Measurements from ENCODE around the gene FREM1.

DNA sequence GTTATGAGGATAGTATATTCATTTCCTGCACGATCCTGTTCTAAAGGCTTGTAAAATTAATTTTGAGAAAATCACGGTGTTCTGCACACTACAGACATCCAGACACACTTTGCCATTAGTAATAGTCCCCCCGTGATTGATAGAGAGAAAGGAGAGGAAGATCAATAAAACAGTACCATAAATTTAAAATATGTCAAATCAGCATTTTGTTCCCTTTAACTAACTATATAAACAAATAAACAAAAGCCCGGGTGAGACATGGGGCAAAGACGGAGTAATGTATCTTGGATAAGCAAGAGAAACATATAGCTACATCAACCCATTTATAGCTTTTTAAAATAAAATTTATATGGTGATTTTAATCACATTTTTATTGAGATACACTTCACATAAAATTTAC is 177.1 kb downstream of the FREM1 start:
- TF ChIP-seq NR2C2 (IDR thresholded peaks at IDR 0.05; ENCODE audit: borderline replicate concordance, control insufficient read depth, insufficient read length, low read depth) (no peak), TARDBP (IDR thresholded peaks at IDR 0.05; ENCODE audit: borderline replicate concordance) (no peak), POLR2A (IDR thresholded peaks at IDR 0.05; ENCODE audit: low read depth, low read length) (no peak), EZH2 (IDR thresholded peaks at IDR 0.05; ENCODE audit: borderline replicate concordance, control insufficient read depth, low read depth, low read length) (no peak), KDM1A (IDR thresholded peaks at IDR 0.05; ENCODE audit: borderline replicate concordance) (no peak), TCF12 (IDR thresholded peaks at IDR 0.05; ENCODE audit: low read depth, low read length) (no peak), CTCF (IDR thresholded peaks at IDR 0.05 in 2 of 3, conservative IDR thresholded peaks at IDR 0.05 in 1 of 3; ENCODE audit: control insufficient read depth in 2 of 3, extremely low read depth in 1 of 3, insufficient read depth in 1 of 3, low read depth in 3 of 3, low read length in 3 of 3) (no peak), FOXM1 (IDR thresholded peaks at IDR 0.05; ENCODE audit: low read depth, low read length) (no peak), USF2 (IDR thresholded peaks at IDR 0.05; ENCODE audit: borderline replicate concordance, low read depth, low read length) (no peak), BACH1 (IDR thresholded peaks at IDR 0.05; ENCODE audit: borderline replicate concordance) (no peak), MXI1 (IDR thresholded peaks at IDR 0.05; ENCODE audit: low read depth, low read length) (no peak), ZNF207 (IDR thresholded peaks at IDR 0.05; ENCODE audit: borderline replicate concordance) (no peak), YBX1 (IDR thresholded peaks at IDR 0.05) (no peak)
